GM23338 (cell line): ENCODE results near the gene CHST13. TPM values are rescaled to one million over a fixed set of nuclear protein-coding genes. Genes with fewer than 3 reads are reported as not detected.

ENCODE experiments used
- ATAC-seq: fragments of 200-7000 bp; cut with Tn5 transposase; 3 replicates; pipeline ENCODE4 v1.9.1; 2020
- DNase-seq: peaks from one replicate; pipeline ENCODE4 v3.0.0-alpha.2; 2015; ENCODE audit warnings: low spot score
- H2AFZ ChIP-seq: fragments of 200-600 bp; sonication (generic); 2 replicates; pipeline ENCODE4 v1.8.0; 2016; ENCODE audit warnings: antibody characterized with exemption, mild to moderate bottlenecking, moderate library complexity
- H3F3A ChIP-seq: fragments of 200-600 bp; sonication (generic); replicated peaks from 2 replicates; pipeline ENCODE4 v1.8.0; 2017; ENCODE audit warnings: antibody characterized with exemption, mixed run types, low read depth
- H3K27ac ChIP-seq: fragments of 200-600 bp; sonication (generic); 2 replicates; pipeline ENCODE4 v1.6.1; 2016; ENCODE audit warnings: low read depth
- H3K27me3 ChIP-seq: fragments of 200-600 bp; sonication (generic); 2 replicates; pipeline ENCODE4 v1.8.0; 2016; ENCODE audit warnings: mild to moderate bottlenecking, mixed run types, moderate library complexity; ENCODE audit not compliant: insufficient read depth
- H3K36me3 ChIP-seq: fragments of 200-600 bp; sonication (generic); 2 replicates; pipeline ENCODE4 v1.8.0; 2016; ENCODE audit warnings: mild to moderate bottlenecking; ENCODE audit not compliant: insufficient read depth
- H3K4me1 ChIP-seq: fragments of 200-600 bp; sonication (generic); 2 replicates; pipeline ENCODE4 v1.8.0; 2016; ENCODE audit warnings: mild to moderate bottlenecking, moderate library complexity; ENCODE audit not compliant: insufficient read depth
- H3K4me2 ChIP-seq: fragments of 200-600 bp; sonication (generic); 2 replicates; pipeline ENCODE4 v1.7.1; 2017; ENCODE audit warnings: mixed run types
- H3K4me3 ChIP-seq: fragments of 200-600 bp; sonication (generic); 2 replicates; pipeline ENCODE4 v1.6.1; 2016; ENCODE audit warnings: mixed run types
- H3K79me2 ChIP-seq: fragments of 200-600 bp; sonication (generic); replicated peaks from 2 replicates; pipeline ENCODE4 v1.8.0; 2017; ENCODE audit warnings: mild to moderate bottlenecking; ENCODE audit not compliant: insufficient read depth
- H3K9me2 ChIP-seq: fragments of 200-600 bp; sonication (generic); 2 replicates; pipeline ENCODE4 v1.8.0; 2017; ENCODE audit not compliant: insufficient read depth
- H4K20me1 ChIP-seq: fragments of 200-600 bp; sonication (generic); replicated peaks from 2 replicates; pipeline ENCODE4 v1.8.0; 2017; ENCODE audit warnings: mild to moderate bottlenecking; ENCODE audit not compliant: insufficient read depth
- H3K27ac Mint-ChIP-seq: 2 replicates; pipeline ENCODE4 v1.8.0; 2020; ENCODE audit warnings: inconsistent platforms, mild to moderate bottlenecking, moderate library complexity, mixed read lengths
- H3K27me3 Mint-ChIP-seq: 3 replicates; pipeline ENCODE4 v1.8.0; 2022; ENCODE audit warnings: low read depth, mild to moderate bottlenecking, moderate library complexity, mixed read lengths, inconsistent platforms; ENCODE audit not compliant: insufficient read depth, poor library complexity
- H3K36me3 Mint-ChIP-seq: 3 replicates; pipeline ENCODE4 v1.8.0; 2021; ENCODE audit warnings: low read depth, mild to moderate bottlenecking, inconsistent platforms, moderate library complexity, mixed read lengths
- H3K4me1 Mint-ChIP-seq: 3 replicates; pipeline ENCODE4 v1.8.0; 2020; ENCODE audit warnings: mild to moderate bottlenecking, inconsistent platforms, mixed read lengths
- H3K4me3 Mint-ChIP-seq: 3 replicates; pipeline ENCODE4 v1.8.0; 2021; ENCODE audit warnings: moderate library complexity, mild to moderate bottlenecking, inconsistent platforms, mixed read lengths
- H3K9me3 Mint-ChIP-seq: 3 replicates; pipeline ENCODE4 v1.8.0; 2020; ENCODE audit warnings: moderate library complexity, mild to moderate bottlenecking, inconsistent platforms, mixed read lengths
- CREB1 ChIP-seq: fragments of 250-450 bp; sonication (Bioruptor Pico); IDR thresholded peaks from 2 replicates; pipeline ENCODE4 v1.5.0; 2020; ENCODE audit warnings: low read depth, mild to moderate bottlenecking, moderate library complexity
- CTCF ChIP-seq, 2 experiments: fragments of 200-600 bp in 1 of 2; sonication (generic) in 1 of 2; conservative IDR thresholded peaks; 2 replicates each; pipeline versions ENCODE4 v1.5.1 to v1.6.1; 2016 to 2017; ENCODE audit warnings: antibody characterized with exemption in 2 of 2, low read depth in 2 of 2, mild to moderate bottlenecking in 2 of 2, moderate library complexity in 1 of 2
- ETS1 ChIP-seq: IDR thresholded peaks from 2 replicates; pipeline ENCODE4 v1.6.1; 2016; ENCODE audit warnings: antibody characterized with exemption
- EZH2 ChIP-seq: fragments of 200-600 bp; sonication (generic); IDR thresholded peaks from one replicate; pipeline ENCODE4 v1.8.0; 2017; ENCODE audit warnings: antibody characterized with exemption, mild to moderate bottlenecking, low read depth; ENCODE audit not compliant: unreplicated experiment
- EZH2phosphoT487 ChIP-seq: fragments of 200-600 bp; sonication (generic); IDR thresholded peaks from one replicate; pipeline ENCODE4 v1.8.1; 2018; ENCODE audit warnings: antibody characterized with exemption; ENCODE audit not compliant: unreplicated experiment
- JUNB ChIP-seq: IDR thresholded peaks from one replicate; pipeline ENCODE4 v1.6.1; 2016; ENCODE audit warnings: antibody characterized with exemption; ENCODE audit not compliant: unreplicated experiment
- NANOG ChIP-seq: IDR thresholded peaks from 2 replicates; pipeline ENCODE4 v1.6.1; 2016; ENCODE audit warnings: antibody characterized with exemption, borderline replicate concordance
- POLR2AphosphoS5 ChIP-seq: IDR thresholded peaks from 2 replicates; pipeline ENCODE4 v1.6.1; 2016; ENCODE audit warnings: antibody characterized with exemption, low read depth
- STAT1 ChIP-seq: IDR thresholded peaks from one replicate; pipeline ENCODE4 v1.6.1; 2016; ENCODE audit warnings: antibody characterized with exemption; ENCODE audit not compliant: unreplicated experiment
- ZNF114 ChIP-seq: fragments of 250-450 bp; sonication (Bioruptor Pico); IDR thresholded peaks from 2 replicates; pipeline ENCODE4 v1.5.0; 2020; ENCODE audit warnings: mild to moderate bottlenecking, moderate library complexity
- ZNF331 ChIP-seq: fragments of 250-450 bp; sonication (Bioruptor Pico); IDR thresholded peaks from 2 replicates; pipeline ENCODE4 v1.5.0; 2020; ENCODE audit warnings: low read depth, mild to moderate bottlenecking, moderate library complexity
- polyA plus RNA-seq: library from polyadenylated mRNA; unstranded; fragments of >200 nt; fragmentation: Nextera tagmentation; extraction: Ambion mirVana; gene quantifications from 2 replicates; pipeline ENCODE4 v1.2.1, GENCODE V29; 2016
- total RNA-seq: library from RNA; depleted of rRNA; stranded (reverse); fragments of >200 nt; shearing (Covaris generic); gene quantifications from 2 replicates; pipeline ENCODE4 v1.2.3, GENCODE V29; 2014
- TF ChIP-seq, protein P1 (sequence below): fragments of 250-450 bp; sonication (Bioruptor Pico); IDR thresholded peaks from 2 replicates; pipeline ENCODE4 v1.5.0; 2020; ENCODE audit warnings: mild to moderate bottlenecking, moderate library complexity
- TF ChIP-seq, protein P2 (sequence below): IDR thresholded peaks from one replicate; pipeline ENCODE4 v1.6.1; 2018; ENCODE audit warnings: antibody characterized with exemption; ENCODE audit not compliant: unreplicated experiment

The CHST13 gene
- total and polyA plus RNA-seq, 2 experiments from 2014 or later, result 3.7 to 8.4 TPM

- H3K79me2 ChIP-seq, result no peaks in the 10 kb centered on the region
- no peak overlapping the region for H2AFZ ChIP-seq
- Mint-ChIP-seq H3K4me3 (no peak overlapping the region), H3K36me3 (no peaks in the 10 kb centered on the region), H3K27ac (no peak overlapping the region), H3K27me3 (peaks cover 19% of the 10 kb centered on the region), H3K4me1 (peaks cover 19% of the 10 kb centered on the region), H3K9me3 (no peaks in the 10 kb centered on the region)
- no peak for TF ChIP-seq EZH2
- TF ChIP-seq ZNF114, result no peak
- TF ChIP-seq CREB1 (CRISPR knock-in tag), result no peak
- TF ChIP-seq JUNB, result no peak
- TF ChIP-seq ZNF331 (CRISPR knock-in tag), result no peak
- TF ChIP-seq STAT1, result no peak
- TF ChIP-seq, protein P1, sequence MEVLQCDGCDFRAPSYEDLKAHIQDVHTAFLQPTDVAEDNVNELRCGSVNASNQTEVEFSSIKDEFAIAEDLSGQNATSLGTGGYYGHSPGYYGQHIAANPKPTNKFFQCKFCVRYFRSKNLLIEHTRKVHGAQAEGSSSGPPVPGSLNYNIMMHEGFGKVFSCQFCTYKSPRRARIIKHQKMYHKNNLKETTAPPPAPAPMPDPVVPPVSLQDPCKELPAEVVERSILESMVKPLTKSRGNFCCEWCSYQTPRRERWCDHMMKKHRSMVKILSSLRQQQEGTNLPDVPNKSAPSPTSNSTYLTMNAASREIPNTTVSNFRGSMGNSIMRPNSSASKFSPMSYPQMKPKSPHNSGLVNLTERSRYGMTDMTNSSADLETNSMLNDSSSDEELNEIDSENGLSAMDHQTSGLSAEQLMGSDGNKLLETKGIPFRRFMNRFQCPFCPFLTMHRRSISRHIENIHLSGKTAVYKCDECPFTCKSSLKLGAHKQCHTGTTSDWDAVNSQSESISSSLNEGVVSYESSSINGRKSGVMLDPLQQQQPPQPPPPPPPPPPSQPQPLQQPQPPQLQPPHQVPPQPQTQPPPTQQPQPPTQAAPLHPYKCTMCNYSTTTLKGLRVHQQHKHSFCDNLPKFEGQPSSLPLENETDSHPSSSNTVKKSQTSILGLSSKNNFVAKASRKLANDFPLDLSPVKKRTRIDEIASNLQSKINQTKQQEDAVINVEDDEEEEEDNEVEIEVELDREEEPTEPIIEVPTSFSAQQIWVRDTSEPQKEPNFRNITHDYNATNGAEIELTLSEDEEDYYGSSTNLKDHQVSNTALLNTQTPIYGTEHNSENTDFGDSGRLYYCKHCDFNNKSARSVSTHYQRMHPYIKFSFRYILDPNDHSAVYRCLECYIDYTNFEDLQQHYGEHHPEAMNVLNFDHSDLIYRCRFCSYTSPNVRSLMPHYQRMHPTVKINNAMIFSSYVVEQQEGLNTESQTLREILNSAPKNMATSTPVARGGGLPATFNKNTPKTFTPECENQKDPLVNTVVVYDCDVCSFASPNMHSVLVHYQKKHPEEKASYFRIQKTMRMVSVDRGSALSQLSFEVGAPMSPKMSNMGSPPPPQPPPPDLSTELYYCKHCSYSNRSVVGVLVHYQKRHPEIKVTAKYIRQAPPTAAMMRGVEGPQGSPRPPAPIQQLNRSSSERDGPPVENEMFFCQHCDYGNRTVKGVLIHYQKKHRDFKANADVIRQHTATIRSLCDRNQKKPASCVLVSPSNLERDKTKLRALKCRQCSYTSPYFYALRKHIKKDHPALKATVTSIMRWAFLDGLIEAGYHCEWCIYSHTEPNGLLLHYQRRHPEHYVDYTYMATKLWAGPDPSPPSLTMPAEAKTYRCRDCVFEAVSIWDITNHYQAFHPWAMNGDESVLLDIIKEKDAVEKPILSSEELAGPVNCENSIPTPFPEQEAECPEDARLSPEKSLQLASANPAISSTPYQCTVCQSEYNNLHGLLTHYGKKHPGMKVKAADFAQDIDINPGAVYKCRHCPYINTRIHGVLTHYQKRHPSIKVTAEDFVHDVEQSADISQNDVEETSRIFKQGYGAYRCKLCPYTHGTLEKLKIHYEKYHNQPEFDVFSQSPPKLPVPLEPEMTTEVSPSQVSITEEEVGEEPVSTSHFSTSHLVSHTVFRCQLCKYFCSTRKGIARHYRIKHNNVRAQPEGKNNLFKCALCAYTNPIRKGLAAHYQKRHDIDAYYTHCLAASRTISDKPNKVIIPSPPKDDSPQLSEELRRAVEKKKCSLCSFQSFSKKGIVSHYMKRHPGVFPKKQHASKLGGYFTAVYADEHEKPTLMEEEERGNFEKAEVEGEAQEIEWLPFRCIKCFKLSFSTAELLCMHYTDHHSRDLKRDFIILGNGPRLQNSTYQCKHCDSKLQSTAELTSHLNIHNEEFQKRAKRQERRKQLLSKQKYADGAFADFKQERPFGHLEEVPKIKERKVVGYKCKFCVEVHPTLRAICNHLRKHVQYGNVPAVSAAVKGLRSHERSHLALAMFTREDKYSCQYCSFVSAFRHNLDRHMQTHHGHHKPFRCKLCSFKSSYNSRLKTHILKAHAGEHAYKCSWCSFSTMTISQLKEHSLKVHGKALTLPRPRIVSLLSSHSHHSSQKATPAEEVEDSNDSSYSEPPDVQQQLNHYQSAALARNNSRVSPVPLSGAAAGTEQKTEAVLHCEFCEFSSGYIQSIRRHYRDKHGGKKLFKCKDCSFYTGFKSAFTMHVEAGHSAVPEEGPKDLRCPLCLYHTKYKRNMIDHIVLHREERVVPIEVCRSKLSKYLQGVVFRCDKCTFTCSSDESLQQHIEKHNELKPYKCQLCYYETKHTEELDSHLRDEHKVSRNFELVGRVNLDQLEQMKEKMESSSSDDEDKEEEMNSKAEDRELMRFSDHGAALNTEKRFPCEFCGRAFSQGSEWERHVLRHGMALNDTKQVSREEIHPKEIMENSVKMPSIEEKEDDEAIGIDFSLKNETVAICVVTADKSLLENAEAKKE, result no peak
- no peak for TF ChIP-seq EZH2phosphoT487
- TF ChIP-seq NANOG, result no peak
- no peak for TF ChIP-seq CTCF (conservative IDR thresholded peaks at IDR 0.05; ENCODE audit: low read depth in 2 of 2)
- TF ChIP-seq, protein P2, sequence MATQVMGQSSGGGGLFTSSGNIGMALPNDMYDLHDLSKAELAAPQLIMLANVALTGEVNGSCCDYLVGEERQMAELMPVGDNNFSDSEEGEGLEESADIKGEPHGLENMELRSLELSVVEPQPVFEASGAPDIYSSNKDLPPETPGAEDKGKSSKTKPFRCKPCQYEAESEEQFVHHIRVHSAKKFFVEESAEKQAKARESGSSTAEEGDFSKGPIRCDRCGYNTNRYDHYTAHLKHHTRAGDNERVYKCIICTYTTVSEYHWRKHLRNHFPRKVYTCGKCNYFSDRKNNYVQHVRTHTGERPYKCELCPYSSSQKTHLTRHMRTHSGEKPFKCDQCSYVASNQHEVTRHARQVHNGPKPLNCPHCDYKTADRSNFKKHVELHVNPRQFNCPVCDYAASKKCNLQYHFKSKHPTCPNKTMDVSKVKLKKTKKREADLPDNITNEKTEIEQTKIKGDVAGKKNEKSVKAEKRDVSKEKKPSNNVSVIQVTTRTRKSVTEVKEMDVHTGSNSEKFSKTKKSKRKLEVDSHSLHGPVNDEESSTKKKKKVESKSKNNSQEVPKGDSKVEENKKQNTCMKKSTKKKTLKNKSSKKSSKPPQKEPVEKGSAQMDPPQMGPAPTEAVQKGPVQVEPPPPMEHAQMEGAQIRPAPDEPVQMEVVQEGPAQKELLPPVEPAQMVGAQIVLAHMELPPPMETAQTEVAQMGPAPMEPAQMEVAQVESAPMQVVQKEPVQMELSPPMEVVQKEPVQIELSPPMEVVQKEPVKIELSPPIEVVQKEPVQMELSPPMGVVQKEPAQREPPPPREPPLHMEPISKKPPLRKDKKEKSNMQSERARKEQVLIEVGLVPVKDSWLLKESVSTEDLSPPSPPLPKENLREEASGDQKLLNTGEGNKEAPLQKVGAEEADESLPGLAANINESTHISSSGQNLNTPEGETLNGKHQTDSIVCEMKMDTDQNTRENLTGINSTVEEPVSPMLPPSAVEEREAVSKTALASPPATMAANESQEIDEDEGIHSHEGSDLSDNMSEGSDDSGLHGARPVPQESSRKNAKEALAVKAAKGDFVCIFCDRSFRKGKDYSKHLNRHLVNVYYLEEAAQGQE, result no peak
- no peak for TF ChIP-seq POLR2AphosphoS5
- TF ChIP-seq ETS1, result no peak
- H4K20me1 ChIP-seq, result no peaks in the 10 kb centered on the region
- no peaks in the 10 kb centered on the region for H3K9me2 ChIP-seq
- H3K4me3 ChIP-seq, result no peak overlapping the region
- H3K4me1 ChIP-seq, result peaks cover 8% of the 10 kb centered on the region; the same call in 1 of the 2 replicates
- no peak for DNase-seq
- H3K4me2 ChIP-seq, result no peak overlapping the region
- H3K27me3 ChIP-seq, result no peaks in the 10 kb centered on the region
- H3K27ac ChIP-seq, result no peak overlapping the region
- H3F3A ChIP-seq, result no peaks in the 10 kb centered on the region
- ATAC-seq, result no peak
- H3K36me3 ChIP-seq, result no peaks in the 10 kb centered on the region
These were observed 28.2 kb upstream of the CHST13 start for GRCh38 chr3:126495786-126496185.
